DOHH2 (cell line): ENCODE results near the gene UPF2.

Experiments
- H3F3A ChIP-seq: fragments of 200-600 bp; sonication (generic), shearing (Covaris generic); 2 replicates; pipeline ENCODE4 v1.6.0; 2016; ENCODE audit warnings: antibody characterized with exemption, mild to moderate bottlenecking; ENCODE audit not compliant: control insufficient read depth, insufficient read depth
- H3K27ac ChIP-seq: fragments of 200-600 bp; sonication (generic); 2 replicates; pipeline ENCODE4 v1.5.1; 2014; ENCODE audit warnings: low read depth, mild to moderate bottlenecking, low read length, moderate library complexity
- H3K27me3 ChIP-seq: fragments of 200-600 bp; sonication (generic); 2 replicates; pipeline ENCODE4 v1.6.1; 2014; ENCODE audit warnings: mild to moderate bottlenecking, low read length, mixed read lengths; ENCODE audit not compliant: control insufficient read depth
- H3K36me3 ChIP-seq: fragments of 200-600 bp; sonication (generic); 2 replicates; pipeline ENCODE4 v1.6.1; 2014; ENCODE audit warnings: mild to moderate bottlenecking, low read length, moderate library complexity, mixed read lengths; ENCODE audit not compliant: control insufficient read depth
- H3K4me1 ChIP-seq: fragments of 200-600 bp; sonication (generic); 2 replicates; pipeline ENCODE4 v1.6.1; 2014; ENCODE audit warnings: mild to moderate bottlenecking, low read length, mixed read lengths; ENCODE audit not compliant: control insufficient read depth
- H3K4me2 ChIP-seq: fragments of 200-600 bp; sonication (generic); 2 replicates; pipeline ENCODE4 v1.6.0; 2014; ENCODE audit warnings: mild to moderate bottlenecking, low read length, moderate library complexity
- H3K4me3 ChIP-seq: fragments of 200-600 bp; sonication (generic); 2 replicates; pipeline ENCODE4 v1.5.1; 2014; ENCODE audit warnings: mild to moderate bottlenecking, low read length, mixed read lengths
- H3K79me2 ChIP-seq: fragments of 200-600 bp; sonication (generic); 2 replicates; pipeline ENCODE4 v1.6.1; 2014; ENCODE audit warnings: mild to moderate bottlenecking, low read length, mixed read lengths; ENCODE audit not compliant: control insufficient read depth
- H3K9me2 ChIP-seq: fragments of 200-600 bp; sonication (generic); replicated peaks from 2 replicates; pipeline ENCODE4 v1.6.1; 2014; ENCODE audit warnings: mild to moderate bottlenecking, low read length, mixed read lengths; ENCODE audit not compliant: control insufficient read depth
- H3K9me3 ChIP-seq: fragments of 200-600 bp; sonication (generic); 2 replicates; pipeline ENCODE4 v1.6.1; 2014; ENCODE audit warnings: antibody characterized with exemption, low read length, mixed read lengths; ENCODE audit not compliant: control insufficient read depth, insufficient read depth
- H4K20me1 ChIP-seq: fragments of 200-600 bp; sonication (generic); 2 replicates; pipeline ENCODE4 v1.6.0; 2014; ENCODE audit warnings: low read depth, mild to moderate bottlenecking, antibody characterized with exemption, low read length, moderate library complexity; ENCODE audit not compliant: control insufficient read depth, insufficient read depth
- EZH2phosphoT487 ChIP-seq: fragments of 200-600 bp; sonication (generic); IDR thresholded peaks from 2 replicates; pipeline ENCODE4 v1.6.1; 2017; ENCODE audit warnings: borderline replicate concordance, mild to moderate bottlenecking, antibody characterized with exemption, low read length, moderate library complexity, mixed read lengths
- TF ChIP-seq, protein P1 (sequence below): fragments of 200-600 bp; sonication (generic); IDR thresholded peaks from one replicate; pipeline ENCODE4 v1.5.1; 2014; ENCODE audit warnings: antibody characterized with exemption, mild to moderate bottlenecking, low read depth, low read length; ENCODE audit not compliant: poor library complexity, severe bottlenecking

UPF2 gene

DNA sequence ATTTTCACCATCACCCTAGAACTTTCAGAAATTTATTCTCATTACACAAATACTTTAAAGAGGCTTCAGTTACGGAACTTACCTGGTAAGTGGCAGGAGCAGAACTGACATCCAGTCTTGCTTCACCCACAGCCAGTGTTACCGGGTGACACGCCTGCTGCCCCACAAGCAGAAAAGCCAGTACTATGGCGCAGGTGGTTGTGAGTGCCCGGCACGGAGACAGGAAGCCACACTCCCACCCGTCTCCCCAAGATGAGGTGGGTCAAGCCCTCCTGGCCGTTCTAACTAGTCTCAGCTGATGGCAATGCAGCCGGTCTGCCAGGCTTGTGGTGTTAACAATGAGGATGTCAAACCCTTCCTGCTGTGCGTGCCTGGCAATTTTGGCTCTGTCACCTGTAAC lies 132.5 kb downstream of the UPF2 start:
- Histone ChIP-seq H3F3A (no peaks in the 10 kb centered on the region), H3K27ac (no peak overlapping the region), H3K36me3 (no peaks in the 10 kb centered on the region), H3K9me2 (no peaks in the 10 kb centered on the region), H3K27me3 (no peaks in the 10 kb centered on the region), H3K9me3 (no peaks in the 10 kb centered on the region), H3K4me2 (no peak overlapping the region), H3K79me2 (no peaks in the 10 kb centered on the region), H3K4me3 (no peak overlapping the region), H3K4me1 (no peaks in the 10 kb centered on the region), H4K20me1 (no peaks in the 10 kb centered on the region)
- TF ChIP-seq EZH2phosphoT487: no peak
- TF ChIP-seq, protein P1, sequence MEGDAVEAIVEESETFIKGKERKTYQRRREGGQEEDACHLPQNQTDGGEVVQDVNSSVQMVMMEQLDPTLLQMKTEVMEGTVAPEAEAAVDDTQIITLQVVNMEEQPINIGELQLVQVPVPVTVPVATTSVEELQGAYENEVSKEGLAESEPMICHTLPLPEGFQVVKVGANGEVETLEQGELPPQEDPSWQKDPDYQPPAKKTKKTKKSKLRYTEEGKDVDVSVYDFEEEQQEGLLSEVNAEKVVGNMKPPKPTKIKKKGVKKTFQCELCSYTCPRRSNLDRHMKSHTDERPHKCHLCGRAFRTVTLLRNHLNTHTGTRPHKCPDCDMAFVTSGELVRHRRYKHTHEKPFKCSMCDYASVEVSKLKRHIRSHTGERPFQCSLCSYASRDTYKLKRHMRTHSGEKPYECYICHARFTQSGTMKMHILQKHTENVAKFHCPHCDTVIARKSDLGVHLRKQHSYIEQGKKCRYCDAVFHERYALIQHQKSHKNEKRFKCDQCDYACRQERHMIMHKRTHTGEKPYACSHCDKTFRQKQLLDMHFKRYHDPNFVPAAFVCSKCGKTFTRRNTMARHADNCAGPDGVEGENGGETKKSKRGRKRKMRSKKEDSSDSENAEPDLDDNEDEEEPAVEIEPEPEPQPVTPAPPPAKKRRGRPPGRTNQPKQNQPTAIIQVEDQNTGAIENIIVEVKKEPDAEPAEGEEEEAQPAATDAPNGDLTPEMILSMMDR: no peak

DNA sequence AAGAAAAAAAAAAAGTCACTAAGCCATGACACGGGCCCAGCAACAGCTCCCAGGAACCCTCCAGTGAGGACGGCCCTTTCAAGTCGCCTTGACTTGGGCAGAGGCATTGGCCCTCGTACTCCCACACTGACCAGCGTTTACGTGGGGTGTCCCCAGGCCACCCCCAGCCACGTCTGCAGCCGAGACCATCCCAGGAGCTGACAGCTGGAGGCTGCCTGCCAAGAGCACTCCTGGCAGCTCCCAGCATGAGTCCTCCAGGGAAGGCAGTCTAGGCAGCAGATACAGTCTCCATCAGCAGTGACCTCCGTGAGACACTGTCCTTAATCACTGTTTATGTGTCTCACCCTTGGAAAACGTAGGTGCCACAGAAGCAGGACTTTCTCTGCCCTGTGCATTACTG lies 133.0 kb downstream of the UPF2 start:
- H3K9me2 ChIP-seq: no peaks in the 10 kb centered on the region
- no peaks in the 10 kb centered on the region for H4K20me1 ChIP-seq
- no peak overlapping the region for H3K4me3 ChIP-seq
- TF ChIP-seq EZH2phosphoT487: no peak
- H3K79me2 ChIP-seq: no peaks in the 10 kb centered on the region
- H3K36me3 ChIP-seq: no peaks in the 10 kb centered on the region
- H3K4me2 ChIP-seq: no peak overlapping the region
- no peak overlapping the region for H3K27ac ChIP-seq
- H3K4me1 ChIP-seq: no peaks in the 10 kb centered on the region
- no peaks in the 10 kb centered on the region for H3K27me3 ChIP-seq
- H3K9me3 ChIP-seq: no peaks in the 10 kb centered on the region
- no peaks in the 10 kb centered on the region for H3F3A ChIP-seq

DNA sequence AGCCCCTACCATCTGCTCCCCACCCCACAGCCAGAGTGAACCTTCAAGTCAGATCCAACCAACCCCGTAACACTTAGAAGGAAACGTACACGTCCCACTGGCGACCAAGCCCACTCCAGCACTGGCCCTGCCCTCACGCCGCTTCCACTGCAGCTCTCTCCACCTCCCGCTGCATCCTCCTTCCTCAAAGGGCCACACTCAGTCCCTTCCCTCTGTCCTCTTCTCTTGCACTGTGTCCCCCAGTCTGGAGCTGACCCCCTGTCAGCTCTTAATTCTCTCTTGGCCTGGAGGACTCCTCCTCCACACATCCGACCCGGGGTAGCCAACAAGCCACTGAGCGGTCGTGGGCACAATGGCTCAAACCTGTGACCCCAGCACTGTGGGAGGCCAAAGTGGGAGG lies 133.6 kb downstream of the UPF2 start:
- Histone ChIP-seq H3K4me2 (no peak overlapping the region), H3K4me1 (no peaks in the 10 kb centered on the region), H3K79me2 (no peaks in the 10 kb centered on the region), H3K9me2 (no peaks in the 10 kb centered on the region), H3K9me3 (no peaks in the 10 kb centered on the region), H3K36me3 (no peaks in the 10 kb centered on the region), H4K20me1 (no peaks in the 10 kb centered on the region), H3F3A (no peaks in the 10 kb centered on the region), H3K4me3 (no peak overlapping the region), H3K27me3 (no peaks in the 10 kb centered on the region), H3K27ac (no peak overlapping the region)
- no peak for TF ChIP-seq EZH2phosphoT487
- TF ChIP-seq, protein P1: no peak

DNA sequence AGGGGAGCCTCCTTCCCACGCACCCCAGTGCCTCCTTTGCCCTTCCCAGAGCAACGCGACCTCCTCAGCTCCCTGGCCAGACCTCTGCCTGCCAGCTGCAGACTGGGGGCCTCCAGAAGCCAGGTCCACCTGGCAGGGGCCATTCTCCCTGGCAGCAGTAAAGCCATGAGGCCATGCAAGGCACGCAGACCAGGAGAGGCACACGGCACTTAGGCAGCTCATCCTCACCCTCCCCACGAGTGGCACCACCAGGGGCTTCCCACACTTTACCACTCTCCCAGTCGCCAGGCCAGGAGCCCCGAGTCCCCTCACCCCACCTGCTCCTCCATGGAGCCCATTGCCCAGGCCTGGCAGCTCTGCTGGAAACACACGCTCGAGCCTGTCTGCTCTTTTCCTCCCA lies 134.1 kb downstream of the UPF2 start:
- H3K4me3 ChIP-seq: no peak overlapping the region
- H3K27me3 ChIP-seq: no peaks in the 10 kb centered on the region
- no peaks in the 10 kb centered on the region for H4K20me1 ChIP-seq
- H3K27ac ChIP-seq: no peak overlapping the region
- H3K4me1 ChIP-seq: no peaks in the 10 kb centered on the region
- no peaks in the 10 kb centered on the region for H3F3A ChIP-seq
- no peaks in the 10 kb centered on the region for H3K36me3 ChIP-seq
- TF ChIP-seq, protein P1: no peak
- TF ChIP-seq EZH2phosphoT487: no peak
- H3K9me2 ChIP-seq: no peaks in the 10 kb centered on the region
- no peaks in the 10 kb centered on the region for H3K79me2 ChIP-seq
- no peaks in the 10 kb centered on the region for H3K9me3 ChIP-seq
- H3K4me2 ChIP-seq: no peak overlapping the region
